AG04450 (cell line): ENCODE data around the gene CHIC2. TPM values are rescaled to one million over a fixed set of nuclear protein-coding genes. Genes with fewer than 3 reads are reported as not detected.

Source experiments
- CTCF ChIA-PET: fragments of 300-600, 350-600 bp; formaldehyde crosslinking; extraction: SDS; loops from one replicate; lab custom pipeline; 2022; ENCODE audit warnings: antibody characterized with exemption, inconsistent platforms; lab: Charles Lee
- POLR2A ChIA-PET: fragments of 350-600 bp; formaldehyde crosslinking; extraction: SDS; loops from one replicate; lab custom pipeline; 2021; ENCODE audit warnings: antibody characterized with exemption, inconsistent platforms; lab: Yijun Ruan, JAX
- DNase-seq: peaks from one replicate; pipeline ENCODE4 v3.0.0-alpha.2; 2011; ENCODE audit warnings: low read depth, low spot score
- H3K27ac ChIP-seq: one replicate; pipeline ENCODE4 v1.5.1; 2012; ENCODE audit warnings: low read depth, low read length, control low read depth
- H3K27me3 ChIP-seq: one replicate; pipeline ENCODE4 v1.6.0; 2012; ENCODE audit warnings: low read length; ENCODE audit not compliant: control insufficient read depth, insufficient read depth
- H3K4me3 ChIP-seq: 2 replicates; pipeline ENCODE4 v1.5.1; 2011; ENCODE audit warnings: mild to moderate bottlenecking, low read depth, low read length, control low read depth
- H3K9me3 ChIP-seq: 2 replicates; pipeline ENCODE4 v1.5.1; 2012; ENCODE audit warnings: low read length; ENCODE audit not compliant: control insufficient read depth, insufficient read depth
- CTCF ChIP-seq: IDR thresholded peaks from 2 replicates; pipeline ENCODE4 v1.5.1; 2011; ENCODE audit warnings: low read depth, low read length, control low read depth, inconsistent platforms
- polyA plus RNA-seq: library from polyadenylated mRNA; depleted of rRNA; stranded (reverse); fragments of >200 nt; gene quantifications from 2 replicates; pipeline ENCODE4 v1.2.3, GENCODE V29; 2011

The CHIC2 gene
- polyA plus RNA-seq, 1 experiment = 32.6 TPM

- no peak for TF ChIP-seq CTCF
- no peak overlapping the region for H3K27ac ChIP-seq
- no peaks in the 10 kb centered on the region for H3K9me3 ChIP-seq
- H3K27me3 ChIP-seq = no peaks in the 10 kb centered on the region
- no peak for DNase-seq
- POLR2A ChIA-PET = no interaction called here
- CTCF ChIA-PET = no interaction called here
- no peak overlapping the region for H3K4me3 ChIP-seq
These were observed 25.5 kb upstream of the CHIC2 start for GRCh38 chr4:54089875-54090274.

DNA sequence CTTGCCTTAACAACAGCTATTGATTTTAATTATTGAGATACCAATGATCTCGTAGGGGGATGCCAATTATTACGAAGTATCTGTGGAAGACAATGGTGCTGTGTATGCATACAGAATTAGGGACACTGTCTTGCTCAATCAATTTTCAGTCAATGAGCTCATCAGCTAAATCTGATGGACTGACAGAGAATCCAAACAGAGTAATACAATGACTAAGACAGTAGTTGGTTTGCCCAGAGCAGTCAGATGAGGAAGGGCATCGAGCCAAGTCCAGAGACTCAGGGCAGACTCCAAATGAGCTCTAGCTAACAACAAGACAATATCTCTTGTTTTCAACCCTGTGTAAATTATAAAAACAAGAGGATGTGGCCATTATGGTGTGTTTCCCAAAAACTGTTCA lies 20.9 kb upstream of the CHIC2 start:
- TF ChIP-seq CTCF = no peak
- POLR2A ChIA-PET = interaction anchor here (0.5 to 0.8 kb wide), 2 partner anchors 12 to 158 kb away, joined by 3 read pairs; no protein-coding TSS in a partner anchor
- Histone ChIP-seq H3K27me3 (no peaks in the 10 kb centered on the region), H3K4me3 (no peak overlapping the region), H3K27ac (no peak overlapping the region), H3K9me3 (no peaks in the 10 kb centered on the region)
- peak; percentile 69 for DNase-seq
- CTCF ChIA-PET = interaction anchor here (0.9 to 2.1 kb wide), 4 partner anchors 132 to 379 kb away, joined by 3 to 7 read pairs (median 4); no protein-coding TSS in a partner anchor

GRCh38 chr4:54082168-54082567 lies 17.8 kb upstream of the CHIC2 start:
- DNase-seq = peak; percentile 99
- Histone ChIP-seq H3K4me3 (no peak overlapping the region), H3K27me3 (no peaks in the 10 kb centered on the region), H3K9me3 (no peaks in the 10 kb centered on the region), H3K27ac (peak overlapping the region; percentile 22)
- no peak for TF ChIP-seq CTCF
- ChIA-PET POLR2A (no interaction called here), CTCF (no interaction called here)

GRCh38 chr4:54077812-54078211 lies 13.4 kb upstream of the CHIC2 start:
- no peak for TF ChIP-seq CTCF
- H3K27ac ChIP-seq = no peak overlapping the region
- ChIA-PET CTCF (no interaction called here), POLR2A (interaction anchor here (0.6 kb wide), 1 partner anchor 46 kb away, joined by 3 read pairs; no protein-coding TSS in a partner anchor)
- no peaks in the 10 kb centered on the region for H3K9me3 ChIP-seq
- no peak for DNase-seq
- no peaks in the 10 kb centered on the region for H3K27me3 ChIP-seq
- H3K4me3 ChIP-seq = no peak overlapping the region

DNA sequence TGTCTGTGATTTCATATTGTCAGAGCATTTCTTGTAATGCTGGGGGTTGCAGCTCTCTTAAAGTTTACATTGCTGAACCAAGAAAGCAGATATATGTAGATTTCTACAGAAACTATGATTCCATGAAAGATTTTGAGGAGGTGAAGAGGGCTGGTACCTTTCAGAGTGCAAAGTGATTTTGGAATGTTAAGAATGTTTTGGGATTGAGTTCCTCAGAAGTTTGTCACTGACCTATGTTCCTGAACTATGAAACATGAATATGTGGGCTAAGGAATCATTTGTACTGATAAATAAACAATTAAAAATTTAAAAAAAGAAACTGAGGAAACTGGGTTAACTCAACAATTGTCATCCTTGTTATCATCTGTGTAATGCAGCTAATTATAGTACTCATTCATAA lies 12.3 kb upstream of the CHIC2 start:
- H3K27me3 ChIP-seq = no peaks in the 10 kb centered on the region
- H3K27ac ChIP-seq = no peak overlapping the region
- no peaks in the 10 kb centered on the region for H3K9me3 ChIP-seq
- H3K4me3 ChIP-seq = no peak overlapping the region
- CTCF ChIA-PET = no interaction called here
- POLR2A ChIA-PET = interaction anchor here (0.7 kb wide), 1 partner anchor 20 kb away, joined by 4 read pairs; no protein-coding TSS in a partner anchor
- no peak for DNase-seq
- no peak for TF ChIP-seq CTCF
